HG03025 (cell line): ENCODE measurements around the gene PTP4A1.
"Not testable (repeated sequence)": the region's sequence is repeated elsewhere in the genome, so short reads cannot be mapped to it uniquely, and the experiment has no call there.

Experiments used
- ATAC-seq: cut with Tn5 transposase; IDR thresholded peaks from one replicate; pipeline ENCODE4 v1.9.1; 2021; ENCODE audit warnings: mild to moderate bottlenecking, moderate library complexity; ENCODE audit not compliant: unreplicated experiment, low FRiP score

PTP4A1 gene

GRCh38 chr6:63580704-63580961 is 8.4 kb downstream of the PTP4A1 start:
- ATAC-seq: no peak

- no peak for ATAC-seq
Measured at GRCh38 chr6:63581355-63582013, 9.2 kb downstream of the PTP4A1 start.

GRCh38 chr6:63582579-63583231 is 10.4 kb downstream of the PTP4A1 start:
- ATAC-seq: no peak

- ATAC-seq: no peak
Measured at GRCh38 chr6:63584125-63584514, 11.8 kb downstream of the PTP4A1 start.

- no peak for ATAC-seq
Measured at GRCh38 chr6:63584566-63584965, 12.3 kb downstream of the PTP4A1 start.

- ATAC-seq: not testable (repeated sequence)
Measured at GRCh38 chr6:63585652-63586051, 13.4 kb downstream of the PTP4A1 start.

- no peak for ATAC-seq
Measured at GRCh38 chr6:63589952-63590411, 17.7 kb downstream of the PTP4A1 start.

GRCh38 chr6:63592886-63593285 is 20.6 kb downstream of the PTP4A1 start:
- no peak for ATAC-seq

GRCh38 chr6:63597141-63598048 is 25.1 kb downstream of the PTP4A1 start:
- ATAC-seq: no peak

GRCh38 chr6:63598049-63599036 is 26.1 kb downstream of the PTP4A1 start:
- peak; percentile 100 for ATAC-seq

- ATAC-seq: no peak
Measured at GRCh38 chr6:63599243-63599642, 27.0 kb downstream of the PTP4A1 start.

GRCh38 chr6:63600136-63600535 is 27.9 kb downstream of the PTP4A1 start:
- ATAC-seq: no peak

GRCh38 chr6:63609231-63609630 is 37.0 kb downstream of the PTP4A1 start:
- ATAC-seq: no peak

- ATAC-seq: no peak
Measured at GRCh38 chr6:63610944-63611343, 38.7 kb downstream of the PTP4A1 start.

GRCh38 chr6:63611560-63611959 is 39.3 kb downstream of the PTP4A1 start:
- no peak for ATAC-seq

GRCh38 chr6:63615590-63615989 is 43.3 kb downstream of the PTP4A1 start:
- no peak for ATAC-seq
